Tibial nerve (tissue), 4 donors: ENCODE measurements around the gene ATP8A2. TPM values are rescaled to one million over a fixed set of nuclear protein-coding genes. Genes with fewer than 3 reads are reported as not detected.

Source experiments
- DNase-seq, 2 donors: peaks; one replicate each; pipeline ENCODE4 v3.0.0-alpha.2; 2019; ENCODE audit warnings: low spot score in 2 of 2
- H3K27ac ChIP-seq, 4 donors: fragments of 200-600 bp; sonication (generic) in 3 of 4; one replicate each; pipeline ENCODE4 v1.5.1; 2017 to 2019; ENCODE audit warnings: mild to moderate bottlenecking in 1 of 4
- H3K27me3 ChIP-seq, 2 donors: fragments of 200-600 bp; sonication (generic) in 1 of 2; one replicate each; pipeline versions ENCODE4 v1.5.1 to v1.6.0; 2017 to 2019
- H3K36me3 ChIP-seq, 3 donors: fragments of 200-600 bp; sonication (generic); one replicate each; pipeline ENCODE4 v1.5.1; 2018 to 2019
- H3K4me1 ChIP-seq, 4 donors: fragments of 200-600 bp; sonication (generic) in 3 of 4; one replicate each; pipeline ENCODE4 v1.5.1; 2017 to 2019
- H3K4me3 ChIP-seq, 4 donors: fragments of 200-600 bp; sonication (generic) in 3 of 4; one replicate each; pipeline ENCODE4 v1.5.1; 2017 to 2019; ENCODE audit warnings: mild to moderate bottlenecking in 1 of 4, moderate library complexity in 1 of 4
- H3K9me3 ChIP-seq, 4 donors: fragments of 200-600 bp; sonication (generic) in 3 of 4; one replicate each; pipeline ENCODE4 v1.5.1; 2017 to 2019
- CTCF ChIP-seq, 5 experiments: fragments of 200-600 bp in 3 of 5; fragments of 450-650 bp in 2 of 5; sonication (generic) in 3 of 5; IDR thresholded peaks; one replicate each; pipeline ENCODE4 v1.5.1; 2016 to 2019; ENCODE audit warnings: antibody characterized with exemption in 5 of 5, mild to moderate bottlenecking in 3 of 5, moderate library complexity in 2 of 5
- EP300 ChIP-seq, 2 donors: sonication (generic); formaldehyde crosslinking; IDR thresholded peaks; one replicate each; pipeline ENCODE4 v1.6.1; 2017; ENCODE audit warnings: antibody characterized with exemption in 2 of 2, mild to moderate bottlenecking in 1 of 2
- POLR2A ChIP-seq, 2 donors: fragments of 450-650 bp; IDR thresholded peaks; one replicate each; pipeline ENCODE4 v1.6.1; 2017; ENCODE audit warnings: antibody characterized with exemption in 2 of 2, mild to moderate bottlenecking in 2 of 2, moderate library complexity in 2 of 2
- WGBS, 2 donors: methylation state at CpG; one replicate each; pipeline ENCODE4 v1.1.5; 2018; 5-methylcytosine and 5-hydroxymethylcytosine counted together
- total RNA-seq, 4 donors: library from RNA; depleted of rRNA; stranded (reverse); fragments of >200 nt; gene quantifications; one replicate each; pipeline ENCODE4 v1.1.0, GENCODE V29; 2016

Gene ATP8A2
- total RNA-seq, 4 donors from 2014 or later = 0.30 to 1.7 (median 0.61) TPM

DNA sequence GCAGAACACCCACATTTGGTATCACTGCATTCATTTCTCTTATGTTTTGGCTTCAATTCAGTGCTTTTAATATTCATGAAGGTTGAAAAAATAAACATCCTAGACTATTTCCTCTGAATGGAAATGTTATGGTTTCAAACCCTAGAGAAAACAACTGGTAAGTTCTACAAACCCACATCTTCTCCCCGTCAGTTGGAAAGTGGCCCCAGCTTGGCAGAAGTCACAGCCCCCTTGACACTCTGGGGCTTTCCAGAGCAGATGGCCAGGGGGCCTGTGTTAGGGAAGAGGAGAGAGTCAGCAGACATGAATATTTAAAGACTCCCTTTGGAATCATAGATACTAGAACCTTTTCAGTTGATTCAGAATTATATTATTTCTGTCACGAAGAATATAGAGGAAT lies 556.2 kb downstream of the ATP8A2 start:
- H3K36me3 ChIP-seq = no peaks in the 10 kb centered on the region
- DNase-seq = no peak
- no peaks in the 10 kb centered on the region for H3K27me3 ChIP-seq
- WGBS, 2 donors = 26 to 27% methylated on average over 2 of the region's 2 CpGs
- no peak overlapping the region for H3K27ac ChIP-seq
- H3K9me3 ChIP-seq = no peaks in the 10 kb centered on the region
- TF ChIP-seq EP300 (IDR thresholded peaks at IDR 0.05) = no peak
- no peak for TF ChIP-seq POLR2A (IDR thresholded peaks at IDR 0.05)
- no peak for TF ChIP-seq CTCF (IDR thresholded peaks at IDR 0.05)
- H3K4me3 ChIP-seq = no peak overlapping the region
- H3K4me1 ChIP-seq = no peaks in the 10 kb centered on the region

DNA sequence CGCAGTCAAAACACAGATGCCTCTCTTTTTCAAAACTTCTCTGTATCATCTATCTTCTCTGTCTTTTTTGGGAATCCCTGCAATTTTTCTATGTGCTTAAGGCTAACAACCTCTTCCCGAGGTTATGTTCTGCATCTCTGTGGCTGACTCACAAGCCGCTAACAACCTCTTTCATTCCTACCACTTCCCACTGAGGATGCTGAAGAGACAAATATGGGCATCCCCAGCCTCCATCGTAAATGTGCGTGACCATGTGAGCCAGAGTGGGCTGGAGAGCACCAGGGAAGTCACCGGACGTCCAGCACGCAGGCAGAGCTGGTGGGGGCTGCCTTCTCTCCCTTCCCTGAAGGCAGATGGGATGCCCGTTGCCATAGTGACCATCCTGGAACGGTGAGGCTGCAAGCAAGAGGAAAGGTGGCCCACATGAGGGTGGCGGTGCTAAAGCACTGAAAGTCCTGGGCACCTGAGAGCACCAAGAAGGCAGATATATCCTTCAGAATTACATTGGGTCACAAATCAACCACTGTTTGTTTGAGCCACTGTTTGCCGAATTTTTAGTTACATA lies 557.2 kb downstream of the ATP8A2 start:
- H3K36me3 ChIP-seq = no peaks in the 10 kb centered on the region
- WGBS, 2 donors = 74 to 85% methylated on average over 12 of the region's 12 CpGs
- H3K9me3 ChIP-seq = no peaks in the 10 kb centered on the region
- DNase-seq = no peak
- H3K4me1 ChIP-seq = no peaks in the 10 kb centered on the region
- no peaks in the 10 kb centered on the region for H3K27me3 ChIP-seq
- TF ChIP-seq POLR2A (IDR thresholded peaks at IDR 0.05) (no peak), EP300 (IDR thresholded peaks at IDR 0.05) (no peak), CTCF (IDR thresholded peaks at IDR 0.05) (no peak)
- H3K27ac ChIP-seq = no peak overlapping the region
- H3K4me3 ChIP-seq = no peak overlapping the region

DNA sequence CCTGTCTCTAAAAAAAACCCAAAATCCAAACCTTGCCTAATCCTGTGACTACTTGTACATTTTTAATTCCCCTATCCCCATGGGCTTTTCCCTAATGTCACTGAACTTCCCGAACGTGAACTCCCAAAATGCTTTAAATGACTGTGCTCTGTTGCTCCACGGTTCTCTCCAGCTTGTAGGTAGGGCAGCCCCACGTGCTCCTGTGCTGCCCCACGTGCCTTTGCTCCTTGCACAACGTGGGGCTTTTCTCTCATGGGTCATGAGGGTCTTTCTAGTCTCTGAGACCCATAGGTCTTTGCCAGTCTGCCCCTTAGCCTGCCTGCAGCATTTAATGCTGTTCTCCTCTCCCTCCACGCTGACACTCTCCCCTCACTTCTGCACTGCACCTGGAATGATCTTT lies 558.0 kb downstream of the ATP8A2 start:
- no peaks in the 10 kb centered on the region for H3K9me3 ChIP-seq
- 75 to 77% methylated on average over 7 of the region's 7 CpGs for WGBS, 2 donors
- no peaks in the 10 kb centered on the region for H3K27me3 ChIP-seq
- DNase-seq = no peak
- H3K36me3 ChIP-seq = no peaks in the 10 kb centered on the region
- H3K4me3 ChIP-seq = no peak overlapping the region
- no peak overlapping the region for H3K27ac ChIP-seq
- TF ChIP-seq EP300 (IDR thresholded peaks at IDR 0.05) (no peak), POLR2A (IDR thresholded peaks at IDR 0.05) (no peak), CTCF (IDR thresholded peaks at IDR 0.05) (no peak)
- no peaks in the 10 kb centered on the region for H3K4me1 ChIP-seq

GRCh38 chr13:25930653-25931052 lies 558.9 kb downstream of the ATP8A2 start:
- no peak for DNase-seq
- H3K27me3 ChIP-seq = no peaks in the 10 kb centered on the region
- H3K36me3 ChIP-seq = no peaks in the 10 kb centered on the region
- no peak overlapping the region for H3K4me3 ChIP-seq
- no peaks in the 10 kb centered on the region for H3K9me3 ChIP-seq
- H3K4me1 ChIP-seq = no peaks in the 10 kb centered on the region
- WGBS, 2 donors = 74 to 78% methylated on average over 6 of the region's 6 CpGs
- TF ChIP-seq EP300 (IDR thresholded peaks at IDR 0.05) (no peak), POLR2A (IDR thresholded peaks at IDR 0.05) (no peak), CTCF (IDR thresholded peaks at IDR 0.05) (no peak)
- H3K27ac ChIP-seq = no peak overlapping the region

DNA sequence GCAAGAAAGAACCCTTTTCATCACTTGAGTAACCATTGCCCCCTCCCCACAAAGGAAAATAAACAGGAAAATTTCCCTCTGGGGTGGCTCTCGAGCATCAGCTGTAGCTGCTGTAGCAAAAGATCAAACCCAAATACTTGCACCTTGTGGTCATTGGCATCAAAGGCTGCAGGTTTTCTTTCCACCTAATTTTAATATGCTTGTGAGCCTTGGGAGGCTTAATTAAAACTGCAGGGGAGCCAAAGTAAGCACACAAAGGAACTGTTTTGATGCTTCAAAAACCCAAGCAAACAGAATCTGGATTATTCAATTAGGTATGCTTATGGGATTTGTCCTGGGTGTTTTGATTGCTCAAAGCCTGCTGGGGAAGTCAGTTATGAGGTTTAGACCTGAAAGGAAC lies 560.6 kb downstream of the ATP8A2 start:
- H3K27me3 ChIP-seq = no peaks in the 10 kb centered on the region
- no peaks in the 10 kb centered on the region for H3K4me1 ChIP-seq
- no peak overlapping the region for H3K27ac ChIP-seq
- no peak for TF ChIP-seq CTCF (IDR thresholded peaks at IDR 0.05)
- no peak for TF ChIP-seq POLR2A (IDR thresholded peaks at IDR 0.05)
- no peak for TF ChIP-seq EP300 (IDR thresholded peaks at IDR 0.05)
- no peak overlapping the region for H3K4me3 ChIP-seq
- DNase-seq = no peak
- 50 to 60% methylated on average over 1 of the region's 1 CpG for WGBS, 2 donors
- H3K9me3 ChIP-seq = no peaks in the 10 kb centered on the region
- no peaks in the 10 kb centered on the region for H3K36me3 ChIP-seq
